Activated CD4-positive, alpha-beta T cell treated with anti-CD3 and anti-CD28 coated beads, Interleukin-2, amount 10 ng/mL, durations not matched to agents 7 days and 5 days (primary cell): ENCODE results near the gene TSEN2. TPM values are rescaled to one million over a fixed set of nuclear protein-coding genes. Genes with fewer than 3 reads are reported as not detected.

Experiments used
- CTCF ChIA-PET: fragments of 350-600 bp; sonication (Branson Sonifier 250); formaldehyde crosslinking; loops from one replicate; lab custom pipeline; 2021; ENCODE audit warnings: antibody characterized with exemption; lab: Charles Lee
- POLR2A ChIA-PET: fragments of 350-600 bp; sonication (Branson Sonifier 250); formaldehyde crosslinking; loops from one replicate; lab custom pipeline; 2021; ENCODE audit warnings: antibody characterized with exemption; lab: Charles Lee
- DNase-seq: peaks from one replicate; pipeline ENCODE4 v3.0.0-alpha.2; 2020
- H3K27ac Mint-ChIP-seq: one replicate; pipeline ENCODE4 v1.8.0; 2021; ENCODE audit warnings: mild to moderate bottlenecking, moderate library complexity, mixed read lengths
- H3K27me3 Mint-ChIP-seq: one replicate; pipeline ENCODE4 v1.8.0; 2021; ENCODE audit warnings: mixed read lengths
- H3K36me3 Mint-ChIP-seq: one replicate; pipeline ENCODE4 v1.8.0; 2021; ENCODE audit warnings: low read depth, mixed read lengths
- H3K4me1 Mint-ChIP-seq: one replicate; pipeline ENCODE4 v1.8.0; 2021; ENCODE audit warnings: mixed read lengths
- H3K4me3 Mint-ChIP-seq: one replicate; pipeline ENCODE4 v1.8.0; 2021; ENCODE audit warnings: mild to moderate bottlenecking, moderate library complexity, mixed read lengths
- H3K9me3 Mint-ChIP-seq: one replicate; pipeline ENCODE4 v1.8.0; 2021; ENCODE audit warnings: mixed read lengths
- total RNA-seq, 2 experiments: library from RNA; stranded (reverse); gene quantifications; one replicate each; pipeline ENCODE4 v1.2.3, GENCODE V29; 2021

The TSEN2 gene
- total RNA-seq, 2 experiments from 2014 or later = 10.4 to 11.5 TPM

- Mint-ChIP-seq H3K36me3 (no peaks in the 10 kb centered on the region), H3K4me1 (peaks cover 59% of the 10 kb centered on the region), H3K9me3 (peaks cover 2% of the 10 kb centered on the region), H3K4me3 (peak overlapping the region; percentile 97), H3K27me3 (peaks cover 24% of the 10 kb centered on the region), H3K27ac (peak overlapping the region; percentile 81)
- ChIA-PET POLR2A (no interaction called here), CTCF (interaction anchor here (0.6 kb wide), 1 partner anchor 128 kb away, joined by 3 read pairs; no protein-coding TSS in a partner anchor)
- no peak for DNase-seq
These were observed 72.0 kb downstream of the TSEN2 start for GRCh38 chr3:12556314-12556689.

- POLR2A ChIA-PET = no interaction called here
- H3K4me1 Mint-ChIP-seq = peaks cover 60% of the 10 kb centered on the region
These were observed 72.6 kb downstream of the TSEN2 start, which contains the start of gene MKRN2 for GRCh38 chr3:12556690-12557472. TSS of gene MKRN2 (plus strand) at chr3:12557087. CDS start at chr3:12557151, 64 bp downstream.

GRCh38 chr3:12557473-12558100 lies 73.3 kb downstream of the TSEN2 start:
- Mint-ChIP-seq H3K27ac (peak overlapping the region; percentile 95), H3K4me3 (peak overlapping the region; percentile 97), H3K9me3 (peaks cover 2% of the 10 kb centered on the region), H3K4me1 (peaks cover 60% of the 10 kb centered on the region), H3K27me3 (peaks cover 24% of the 10 kb centered on the region), H3K36me3 (no peaks in the 10 kb centered on the region)
- ChIA-PET POLR2A (no interaction called here), CTCF (interaction anchor here (1.1 kb wide), 1 partner anchor 25 kb away, joined by 3 read pairs; no protein-coding TSS in a partner anchor)
- no peak for DNase-seq

More at GRCh38 chr3:12556690-12557472, 72.6 kb downstream of the TSEN2 start, which contains the start of gene MKRN2:
- CTCF ChIA-PET = no interaction called here
- Mint-ChIP-seq H3K27me3 (peaks cover 24% of the 10 kb centered on the region), H3K9me3 (peaks cover 2% of the 10 kb centered on the region), H3K4me3 (peak within 1 kb of the TSS; percentile 97), H3K36me3 (no peaks in the 10 kb centered on the region), H3K27ac (peak within 1 kb of the TSS; percentile 95)
- peak; percentile 83 for DNase-seq

- CTCF ChIA-PET = interaction anchor here (1.1 to 1.5 kb wide), 2 partner anchors 24 to 283 kb away, joined by 3 to 4 read pairs; partner anchors contain the start of gene RPL32
- POLR2A ChIA-PET = no interaction called here
- H3K27ac Mint-ChIP-seq = no peak overlapping the region
- H3K27me3 Mint-ChIP-seq = peaks cover 15% of the 10 kb centered on the region
- peak overlapping the region; percentile 97 for H3K4me3 Mint-ChIP-seq
- DNase-seq = no peak
- H3K36me3 Mint-ChIP-seq = no peaks in the 10 kb centered on the region
- peaks cover 2% of the 10 kb centered on the region for H3K9me3 Mint-ChIP-seq
- H3K4me1 Mint-ChIP-seq = peaks cover 58% of the 10 kb centered on the region
These were observed 74.4 kb downstream of the TSEN2 start for GRCh38 chr3:12558706-12559105.

- Mint-ChIP-seq H3K4me3 (no peak overlapping the region), H3K27ac (no peak overlapping the region), H3K36me3 (peaks cover 2% of the 10 kb centered on the region), H3K9me3 (peaks cover 3% of the 10 kb centered on the region), H3K4me1 (peaks cover 52% of the 10 kb centered on the region), H3K27me3 (peaks cover 10% of the 10 kb centered on the region)
- DNase-seq = no peak
- CTCF ChIA-PET = interaction anchor here (0.6 to 1.8 kb wide), 3 partner anchors 15 to 282 kb away, joined by 3 to 5 read pairs (median 4); partner anchors contain the start of gene RPL32
- POLR2A ChIA-PET = no interaction called here
These were observed 75.2 kb downstream of the TSEN2 start for GRCh38 chr3:12559520-12559919.

GRCh38 chr3:12560505-12561190 lies 76.4 kb downstream of the TSEN2 start:
- Mint-ChIP-seq H3K9me3 (peaks cover 9% of the 10 kb centered on the region), H3K27ac (no peak overlapping the region), H3K4me3 (no peak overlapping the region), H3K4me1 (peaks cover 52% of the 10 kb centered on the region), H3K36me3 (peaks cover 10% of the 10 kb centered on the region), H3K27me3 (peaks cover 4% of the 10 kb centered on the region)
- DNase-seq = no peak
- CTCF ChIA-PET = interaction anchor here (1.8 kb wide), 1 partner anchor 14 kb away, joined by 5 read pairs; no protein-coding TSS in a partner anchor
- POLR2A ChIA-PET = no interaction called here

- Mint-ChIP-seq H3K4me1 (peaks cover 51% of the 10 kb centered on the region), H3K36me3 (peaks cover 14% of the 10 kb centered on the region), H3K27ac (no peak overlapping the region), H3K27me3 (no peaks in the 10 kb centered on the region), H3K9me3 (peaks cover 12% of the 10 kb centered on the region), H3K4me3 (no peak overlapping the region)
- ChIA-PET POLR2A (no interaction called here), CTCF (interaction anchor here (1.8 kb wide), 1 partner anchor 13 kb away, joined by 5 read pairs; no protein-coding TSS in a partner anchor)
- DNase-seq = no peak
These were observed 77.1 kb downstream of the TSEN2 start for GRCh38 chr3:12561397-12561796.

GRCh38 chr3:12562451-12562850 lies 78.2 kb downstream of the TSEN2 start:
- Mint-ChIP-seq H3K27ac (no peak overlapping the region), H3K9me3 (peaks cover 15% of the 10 kb centered on the region), H3K4me1 (peaks cover 49% of the 10 kb centered on the region), H3K27me3 (no peaks in the 10 kb centered on the region), H3K4me3 (no peak overlapping the region), H3K36me3 (peaks cover 21% of the 10 kb centered on the region)
- DNase-seq = no peak
- POLR2A ChIA-PET = no interaction called here
- CTCF ChIA-PET = interaction anchor here (1.3 kb wide), 1 partner anchor 9 kb away, joined by 3 read pairs; no protein-coding TSS in a partner anchor

- H3K27ac Mint-ChIP-seq = no peak overlapping the region
- DNase-seq = no peak
- H3K4me3 Mint-ChIP-seq = no peak overlapping the region
- CTCF ChIA-PET = no interaction called here
- POLR2A ChIA-PET = no interaction called here
- H3K36me3 Mint-ChIP-seq = peaks cover 50% of the 10 kb centered on the region
- H3K9me3 Mint-ChIP-seq = peaks cover 15% of the 10 kb centered on the region
- peaks cover 13% of the 10 kb centered on the region for H3K4me1 Mint-ChIP-seq
- H3K27me3 Mint-ChIP-seq = no peaks in the 10 kb centered on the region
These were observed 82.7 kb downstream of the TSEN2 start for GRCh38 chr3:12566976-12567375.

- peaks cover 13% of the 10 kb centered on the region for H3K4me1 Mint-ChIP-seq
- POLR2A ChIA-PET = no interaction called here
- H3K27ac Mint-ChIP-seq = no peak overlapping the region
- no peak overlapping the region for H3K4me3 Mint-ChIP-seq
- CTCF ChIA-PET = no interaction called here
- peaks cover 15% of the 10 kb centered on the region for H3K9me3 Mint-ChIP-seq
- DNase-seq = no peak
- no peaks in the 10 kb centered on the region for H3K27me3 Mint-ChIP-seq
- peaks cover 61% of the 10 kb centered on the region for H3K36me3 Mint-ChIP-seq
These were observed 84.5 kb downstream of the TSEN2 start for GRCh38 chr3:12568747-12569146.

- Mint-ChIP-seq H3K36me3 (peaks cover 63% of the 10 kb centered on the region), H3K9me3 (peaks cover 11% of the 10 kb centered on the region), H3K4me3 (no peak overlapping the region), H3K27me3 (no peaks in the 10 kb centered on the region), H3K27ac (no peak overlapping the region), H3K4me1 (peaks cover 10% of the 10 kb centered on the region)
- no peak for DNase-seq
- ChIA-PET CTCF (no interaction called here), POLR2A (no interaction called here)
These were observed 85.6 kb downstream of the TSEN2 start for GRCh38 chr3:12569836-12570235.

GRCh38 chr3:12571986-12572385 lies 87.7 kb downstream of the TSEN2 start:
- Mint-ChIP-seq H3K27me3 (no peaks in the 10 kb centered on the region), H3K4me1 (no peaks in the 10 kb centered on the region), H3K9me3 (peaks cover under 1% of the 10 kb centered on the region), H3K27ac (no peak overlapping the region), H3K4me3 (no peak overlapping the region), H3K36me3 (peaks cover 68% of the 10 kb centered on the region)
- CTCF ChIA-PET = no interaction called here
- POLR2A ChIA-PET = no interaction called here
- no peak for DNase-seq
